Chondrocyte (in vitro differentiated cells): ENCODE data around the gene PABPC1L2A. TPM values are rescaled to one million over a fixed set of nuclear protein-coding genes. Genes with fewer than 3 reads are reported as not detected.
"Not testable (repeated sequence)": the region's sequence is repeated elsewhere in the genome, so short reads cannot be mapped to it uniquely, and the experiment has no call there.

ENCODE experiments used
- DNase-seq: peaks from one replicate; pipeline ENCODE4 v3.0.0; 2021; ENCODE audit warnings: mixed read lengths, low spot score
- H3K27ac Mint-ChIP-seq: one replicate; pipeline ENCODE4 v1.8.0; 2021; ENCODE audit warnings: mild to moderate bottlenecking, moderate library complexity, mixed read lengths; ENCODE audit not compliant: unreplicated experiment
- H3K27me3 Mint-ChIP-seq: 2 replicates; pipeline ENCODE4 v1.8.0; 2021; ENCODE audit warnings: low read depth, mixed read lengths
- H3K36me3 Mint-ChIP-seq: 2 replicates; pipeline ENCODE4 v1.8.0; 2021; ENCODE audit warnings: low read depth, mixed read lengths
- H3K4me1 Mint-ChIP-seq: 2 replicates; pipeline ENCODE4 v1.8.0; 2021; ENCODE audit warnings: low read depth, mild to moderate bottlenecking, mixed read lengths
- H3K4me3 Mint-ChIP-seq: one replicate; pipeline ENCODE4 v1.8.0; 2021; ENCODE audit warnings: mild to moderate bottlenecking, moderate library complexity, mixed read lengths; ENCODE audit not compliant: unreplicated experiment
- H3K9me3 Mint-ChIP-seq: 2 replicates; pipeline ENCODE4 v1.8.0; 2021; ENCODE audit warnings: low read depth, mixed read lengths
- long read RNA-seq: library from polyadenylated mRNA; stranded (forward); transcript quantifications from one replicate; pipeline ENCODE4 v2.0.0, GENCODE V29; 2021
- total RNA-seq: library from RNA; stranded (reverse); gene quantifications from 3 replicates; pipeline ENCODE4 v1.2.1, GENCODE V29; 2021
- TF ChIP-seq, protein P1 (sequence below): fragments of 200-600 bp; sonication (generic); IDR thresholded peaks from 2 replicates; pipeline ENCODE4 v1.5.0; 2021; ENCODE audit warnings: antibody characterized with exemption, mild to moderate bottlenecking, moderate library complexity

The PABPC1L2A gene
- not detected in 3 replicates for total RNA-seq
- long read RNA-seq = 0 reads

GRCh38 chrX:73079024-73079562, at the start of gene PABPC1L2A:
TSS of gene PABPC1L2A (minus strand) at chrX:73079512. CDS start at chrX:73079386, 126 bp downstream.
- H3K4me3 Mint-ChIP-seq, H3K4me1 Mint-ChIP-seq, H3K27ac Mint-ChIP-seq, DNase-seq, H3K36me3 Mint-ChIP-seq, H3K27me3 Mint-ChIP-seq, H3K9me3 Mint-ChIP-seq: not testable (repeated sequence)

DNA sequence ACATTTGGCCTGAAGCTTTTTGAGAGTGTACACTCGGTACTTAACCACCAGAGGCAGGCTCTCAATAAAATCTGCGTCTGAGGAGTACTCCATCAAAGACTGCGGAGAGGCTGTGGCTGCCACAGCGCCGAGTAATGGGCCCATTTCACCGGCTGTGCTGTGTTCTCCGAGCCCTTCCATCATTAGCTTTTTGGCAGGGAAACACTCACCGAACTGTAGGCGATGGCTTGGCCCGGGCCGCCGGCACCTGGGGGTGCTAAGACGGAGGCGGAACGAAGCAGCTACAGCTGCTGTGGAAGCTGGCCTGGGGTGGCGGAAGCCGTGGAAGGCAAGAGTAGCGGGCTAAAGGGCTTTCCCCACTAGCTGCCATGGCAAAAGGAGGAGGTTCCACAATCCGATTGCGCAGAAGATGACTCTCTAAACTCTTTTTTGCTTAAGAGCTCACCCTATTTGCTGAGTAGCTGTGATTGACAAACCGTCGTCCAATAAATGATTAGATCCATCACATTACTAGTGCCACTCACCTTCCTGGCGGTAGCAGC, 48.5 kb upstream of the PABPC1L2A start:
- no peaks in the 10 kb centered on the region for H3K36me3 Mint-ChIP-seq
- no peaks in the 10 kb centered on the region for H3K27me3 Mint-ChIP-seq
- H3K9me3 Mint-ChIP-seq = peaks cover 17% of the 10 kb centered on the region
- no peak overlapping the region for H3K27ac Mint-ChIP-seq
- no peaks in the 10 kb centered on the region for H3K4me1 Mint-ChIP-seq
- DNase-seq = no peak
- no peak overlapping the region for H3K4me3 Mint-ChIP-seq
- TF ChIP-seq, protein P1, sequence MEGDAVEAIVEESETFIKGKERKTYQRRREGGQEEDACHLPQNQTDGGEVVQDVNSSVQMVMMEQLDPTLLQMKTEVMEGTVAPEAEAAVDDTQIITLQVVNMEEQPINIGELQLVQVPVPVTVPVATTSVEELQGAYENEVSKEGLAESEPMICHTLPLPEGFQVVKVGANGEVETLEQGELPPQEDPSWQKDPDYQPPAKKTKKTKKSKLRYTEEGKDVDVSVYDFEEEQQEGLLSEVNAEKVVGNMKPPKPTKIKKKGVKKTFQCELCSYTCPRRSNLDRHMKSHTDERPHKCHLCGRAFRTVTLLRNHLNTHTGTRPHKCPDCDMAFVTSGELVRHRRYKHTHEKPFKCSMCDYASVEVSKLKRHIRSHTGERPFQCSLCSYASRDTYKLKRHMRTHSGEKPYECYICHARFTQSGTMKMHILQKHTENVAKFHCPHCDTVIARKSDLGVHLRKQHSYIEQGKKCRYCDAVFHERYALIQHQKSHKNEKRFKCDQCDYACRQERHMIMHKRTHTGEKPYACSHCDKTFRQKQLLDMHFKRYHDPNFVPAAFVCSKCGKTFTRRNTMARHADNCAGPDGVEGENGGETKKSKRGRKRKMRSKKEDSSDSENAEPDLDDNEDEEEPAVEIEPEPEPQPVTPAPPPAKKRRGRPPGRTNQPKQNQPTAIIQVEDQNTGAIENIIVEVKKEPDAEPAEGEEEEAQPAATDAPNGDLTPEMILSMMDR = no peak

GRCh38 chrX:73126240-73126639, 46.9 kb upstream of the PABPC1L2A start:
- no peak overlapping the region for H3K4me3 Mint-ChIP-seq
- H3K4me1 Mint-ChIP-seq = no peaks in the 10 kb centered on the region
- no peak for DNase-seq
- H3K36me3 Mint-ChIP-seq = no peaks in the 10 kb centered on the region
- H3K27me3 Mint-ChIP-seq = no peaks in the 10 kb centered on the region
- TF ChIP-seq, protein P1 = no peak
- peaks cover 20% of the 10 kb centered on the region for H3K9me3 Mint-ChIP-seq
- H3K27ac Mint-ChIP-seq = no peak overlapping the region

- not testable (repeated sequence) for H3K36me3 Mint-ChIP-seq, H3K27ac Mint-ChIP-seq, H3K4me3 Mint-ChIP-seq, H3K4me1 Mint-ChIP-seq, H3K27me3 Mint-ChIP-seq
- DNase-seq = peak; percentile 34
- peaks cover 45% of the 10 kb centered on the region for H3K9me3 Mint-ChIP-seq
These were observed 20.2 kb upstream of the PABPC1L2A start for GRCh38 chrX:73099505-73099904.

DNA sequence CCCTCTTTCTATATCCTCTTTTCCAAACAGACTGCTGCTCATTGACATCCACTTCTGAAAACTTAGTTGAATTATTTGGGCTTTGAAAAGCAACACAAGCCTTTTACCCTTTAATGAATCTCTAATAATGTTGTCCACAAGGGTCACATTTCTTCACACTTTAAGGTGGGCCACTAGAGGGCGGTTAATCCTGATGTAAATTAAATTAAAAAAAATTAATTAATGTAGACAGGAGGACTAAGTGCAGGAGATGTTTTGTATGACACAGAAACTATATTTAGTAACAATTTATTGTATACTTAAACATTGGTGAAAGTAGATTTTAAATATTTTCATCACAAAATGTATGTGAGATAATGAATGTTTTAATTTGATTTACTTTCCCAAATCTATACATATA, 7.5 kb upstream of the PABPC1L2A start:
- not testable (repeated sequence) for H3K4me1 Mint-ChIP-seq, H3K27me3 Mint-ChIP-seq, H3K9me3 Mint-ChIP-seq, H3K4me3 Mint-ChIP-seq, DNase-seq, H3K27ac Mint-ChIP-seq, H3K36me3 Mint-ChIP-seq
- TF ChIP-seq, protein P1 = peak; percentile 68

GRCh38 chrX:73079884-73080283, 572 bp upstream of the PABPC1L2A start:
- H3K9me3 Mint-ChIP-seq, H3K27me3 Mint-ChIP-seq, H3K4me3 Mint-ChIP-seq, H3K36me3 Mint-ChIP-seq, H3K27ac Mint-ChIP-seq, H3K4me1 Mint-ChIP-seq, DNase-seq: not testable (repeated sequence)

DNA sequence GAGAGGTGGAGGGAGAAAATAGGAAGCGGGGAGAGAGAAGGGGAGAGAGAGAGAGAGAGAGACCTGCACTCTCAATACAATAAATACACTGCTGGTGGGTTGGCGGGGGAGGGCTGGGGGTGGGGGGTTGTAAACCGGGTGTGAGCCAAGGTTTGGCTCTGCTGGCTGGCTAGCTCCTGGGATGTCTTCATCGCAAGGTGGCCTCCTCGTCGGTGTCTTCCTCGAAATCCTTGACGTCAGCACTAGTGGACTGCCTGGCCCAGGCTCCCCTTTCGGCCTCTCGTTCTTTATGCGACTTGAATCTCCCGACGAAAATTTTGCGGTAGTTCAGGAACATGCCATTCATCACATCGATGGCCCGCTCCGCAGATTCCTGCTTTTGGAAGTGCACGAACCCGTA, 715 bp downstream of the PABPC1L2A start:
- not testable (repeated sequence) for H3K36me3 Mint-ChIP-seq, H3K27me3 Mint-ChIP-seq, DNase-seq, H3K4me1 Mint-ChIP-seq, H3K9me3 Mint-ChIP-seq, H3K4me3 Mint-ChIP-seq, H3K27ac Mint-ChIP-seq
